Embryonic facial prominence (tissue), 1 donor: ENCODE measurements around the gene PATL2.
"Not testable (repeated sequence)": the region's sequence is repeated elsewhere in the genome, so short reads cannot be mapped to it uniquely, and the experiment has no call there.

Experiments used
- DNase-seq: peaks from one replicate; pipeline ENCODE4 v3.0.0-alpha.2; 2016; ENCODE audit errors: extremely low spot score

PATL2 gene

DNA sequence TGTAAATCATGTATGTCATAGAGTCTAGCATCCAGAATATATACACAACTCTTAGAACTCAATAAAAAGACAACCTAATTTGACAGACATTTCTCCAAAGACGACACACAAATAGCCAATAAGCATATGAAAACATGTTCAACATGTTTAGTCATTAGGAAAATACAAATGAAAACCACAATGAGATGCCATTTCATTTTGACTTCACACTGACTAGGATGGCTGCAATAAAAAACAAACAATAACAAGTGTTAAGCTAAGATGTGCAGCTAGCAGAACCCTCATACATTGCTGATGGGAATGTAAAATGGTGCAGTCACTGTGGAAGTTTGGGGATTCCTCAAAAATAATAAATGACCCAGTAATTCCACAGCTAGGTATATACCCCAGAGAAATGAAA is 64.1 kb downstream of the PATL2 start:
- DNase-seq = no peak

DNA sequence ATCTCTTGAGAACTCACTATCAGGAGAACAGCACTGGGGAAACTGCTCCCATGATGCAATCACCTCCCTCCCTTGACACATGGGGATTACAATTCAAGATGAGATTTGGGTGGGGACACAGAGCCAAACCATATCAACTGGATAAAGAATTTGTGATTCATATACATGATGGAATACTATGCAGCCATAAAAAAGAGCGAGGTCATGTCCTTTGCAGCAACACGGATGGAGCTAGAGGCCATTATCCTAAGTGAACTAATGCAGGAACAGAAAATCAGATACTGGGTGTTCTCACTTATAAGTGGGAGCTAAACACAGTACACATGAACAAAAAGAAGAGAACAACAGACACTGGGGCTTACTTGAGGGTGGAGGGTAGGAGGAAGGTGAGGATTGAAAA is 64.7 kb downstream of the PATL2 start:
- DNase-seq = no peak

DNA sequence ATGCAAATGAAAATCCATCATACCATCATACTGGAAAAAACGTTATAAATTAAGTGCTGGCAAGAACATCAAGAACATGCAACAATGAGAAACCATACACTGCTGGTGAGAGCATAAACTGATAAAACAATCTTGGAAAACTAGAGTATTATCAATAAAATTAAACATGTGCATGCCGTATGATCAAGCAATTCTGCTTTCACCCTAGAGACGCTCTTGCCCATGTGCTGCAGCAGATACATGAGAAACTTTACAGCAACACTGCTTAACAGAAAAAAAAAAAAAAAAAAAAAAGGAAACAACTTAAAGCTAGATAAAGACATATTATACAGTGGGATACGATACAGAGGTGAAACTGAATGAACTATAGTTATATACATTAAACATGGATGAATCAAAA is 69.5 kb downstream of the PATL2 start:
- no peak for DNase-seq

DNA sequence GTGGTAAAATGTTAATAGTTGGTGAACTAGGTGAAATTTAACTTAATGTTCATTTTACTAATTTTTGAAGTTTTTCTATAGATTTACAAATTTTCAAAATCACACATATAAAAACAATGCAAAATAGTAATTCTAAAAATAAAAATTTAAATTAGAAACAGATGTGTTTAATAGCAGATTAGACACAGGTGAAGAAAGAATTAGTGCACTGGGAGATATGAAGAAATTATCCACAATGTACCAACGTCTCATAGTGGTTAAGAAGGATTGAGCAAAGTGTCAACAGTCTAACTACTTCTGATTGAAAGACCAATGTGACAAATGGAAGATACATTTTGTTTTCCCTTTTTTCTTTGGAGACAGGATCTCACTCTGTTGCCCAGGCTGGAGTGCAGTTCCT is 74.1 kb downstream of the PATL2 start:
- no peak for DNase-seq

DNA sequence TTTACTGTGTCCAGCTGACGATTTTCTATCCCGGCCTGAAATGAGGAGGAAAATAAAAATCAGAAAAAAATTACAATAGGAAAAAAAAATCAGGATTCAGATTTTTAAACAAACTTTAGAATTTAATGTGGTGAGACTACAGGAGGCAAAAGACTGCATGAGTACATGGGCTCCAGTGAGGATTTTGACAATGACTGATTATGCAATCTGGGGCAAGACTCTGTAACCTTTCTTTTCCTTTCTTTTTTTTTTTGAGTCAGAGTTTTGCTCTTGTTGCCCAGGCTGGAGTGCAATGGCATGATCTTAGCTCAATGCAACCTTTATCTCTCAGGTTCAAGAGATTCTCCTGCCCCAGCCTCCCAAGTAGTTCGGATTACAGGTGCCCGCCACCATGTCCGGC is 77.5 kb downstream of the PATL2 start:
- no peak for DNase-seq

DNA sequence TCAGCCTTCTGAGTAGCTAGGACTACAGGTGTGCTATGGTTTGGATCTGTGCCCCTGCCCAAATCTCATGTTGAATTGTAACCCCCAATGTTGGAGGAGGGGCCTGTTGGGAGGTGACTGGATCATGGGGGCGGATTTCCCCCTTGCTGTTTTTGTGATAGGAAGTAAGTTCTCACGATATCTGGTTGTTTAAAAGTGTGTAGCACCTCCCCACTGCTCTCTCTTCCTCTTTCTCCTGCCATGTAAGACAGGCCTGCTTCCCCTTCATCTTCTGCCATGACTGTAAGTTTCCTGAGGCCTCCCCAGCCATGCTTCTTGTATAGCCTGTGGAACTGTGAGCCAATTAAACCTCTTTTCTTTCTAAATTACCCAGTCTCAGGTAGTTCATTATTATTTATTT is 85.8 kb downstream of the PATL2 start:
- DNase-seq = not testable (repeated sequence)

DNA sequence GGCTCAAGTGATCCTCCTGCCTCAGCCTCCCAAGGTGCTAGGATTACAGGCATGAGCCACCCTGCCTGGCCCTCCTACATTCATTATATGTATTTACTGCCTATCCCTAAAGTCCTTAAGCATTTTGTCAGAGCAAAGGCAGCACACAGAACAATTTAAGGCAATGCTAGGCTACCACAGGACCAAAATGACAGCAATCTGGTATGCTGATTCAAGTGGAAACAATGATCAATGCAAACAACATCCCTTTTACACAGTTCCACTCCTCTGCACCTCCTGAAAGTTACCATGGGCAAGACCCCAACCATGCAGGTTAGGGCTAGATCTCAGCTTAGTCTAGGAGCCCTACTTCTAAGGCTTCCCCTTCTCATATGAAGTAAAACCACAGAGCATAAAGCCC is 87.9 kb downstream of the PATL2 start:
- DNase-seq = no peak

DNA sequence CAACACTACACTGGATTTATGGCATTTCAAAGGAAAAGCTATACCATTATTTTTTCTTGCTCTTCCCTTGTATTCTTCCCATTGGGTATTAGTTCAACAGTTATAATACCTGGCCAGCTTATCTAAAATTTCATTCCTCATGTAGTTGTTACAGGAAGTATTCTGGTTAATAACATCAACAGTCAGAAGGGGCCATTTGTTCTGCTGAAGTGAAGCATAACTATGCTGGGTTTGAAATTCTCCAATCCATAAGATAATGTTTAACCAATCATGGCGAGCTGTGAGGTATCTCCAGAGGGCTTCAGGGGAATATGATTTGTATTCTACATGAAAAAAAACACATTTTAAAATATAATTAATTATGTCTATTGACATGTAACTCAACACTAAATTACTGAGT is 91.0 kb downstream of the PATL2 start:
- DNase-seq = no peak

DNA sequence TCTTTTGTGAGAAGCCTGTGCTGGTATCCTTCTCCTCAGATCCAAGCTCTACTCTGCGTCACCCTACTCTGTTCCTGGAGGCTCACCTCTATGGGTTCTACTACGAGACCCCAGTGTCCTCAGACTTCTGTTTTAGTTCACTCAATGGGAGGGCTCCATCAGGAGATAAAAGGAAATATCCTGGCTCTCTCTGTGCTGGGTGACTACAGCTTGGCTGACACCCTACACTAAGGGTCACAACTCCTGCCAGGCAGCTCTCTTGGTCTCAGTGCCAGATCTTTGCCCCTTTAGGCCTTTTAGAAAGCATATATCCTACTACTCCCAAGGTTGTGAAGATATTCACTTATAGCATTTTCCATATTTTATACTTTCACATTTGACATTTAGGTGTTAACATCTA is 94.1 kb downstream of the PATL2 start:
- no peak for DNase-seq
